CD4-positive, CD25-positive, alpha-beta regulatory T cell (primary cell): ENCODE data around the gene GALNT16. TPM values are rescaled to one million over a fixed set of nuclear protein-coding genes. Genes with fewer than 3 reads are reported as not detected.

Experiments used
- ATAC-seq, 2 donors: fragments of 150-1000 bp; cut with Tn5 transposase; one replicate each; pipeline ENCODE4 v1.10.0; 2021; ENCODE audit warnings: low read depth in 2 of 2, moderate number of reproducible peaks in 2 of 2, moderate library complexity in 1 of 2
- DNase-seq, 3 donors: peaks; one replicate each; pipeline versions ENCODE4 v3.0.0 to v3.0.0-alpha.2; 2012 to 2022; ENCODE audit warnings: mixed read lengths in 1 of 3
- H3K27ac ChIP-seq: one replicate; pipeline ENCODE4 v1.7.0; 2013; ENCODE audit warnings: mild to moderate bottlenecking, low read length; ENCODE audit not compliant: insufficient read depth, poor library complexity, severe bottlenecking
- H3K27me3 ChIP-seq: one replicate; pipeline ENCODE4 v1.7.0; 2013; ENCODE audit warnings: low read length; ENCODE audit not compliant: control insufficient read depth, insufficient read depth
- H3K36me3 ChIP-seq: one replicate; pipeline ENCODE4 v1.7.0; 2013; ENCODE audit warnings: mild to moderate bottlenecking, low read length, moderate library complexity; ENCODE audit not compliant: control insufficient read depth, insufficient read depth
- H3K4me1 ChIP-seq: 2 replicates; pipeline ENCODE4 v1.7.0; 2013; ENCODE audit warnings: mild to moderate bottlenecking, low read length; ENCODE audit not compliant: insufficient read depth, control insufficient read depth, poor library complexity, severe bottlenecking
- H3K4me3 ChIP-seq: one replicate; pipeline ENCODE4 v1.7.0; 2013; ENCODE audit warnings: low read depth, mild to moderate bottlenecking, low read length, moderate library complexity
- H3K9me3 ChIP-seq, 2 experiments: 1 replicate in 1 of 2; 2 replicates in 1 of 2; pipeline ENCODE4 v1.7.0; 2013; ENCODE audit warnings: low read length in 2 of 2, mild to moderate bottlenecking in 1 of 2, moderate library complexity in 1 of 2; ENCODE audit not compliant: control insufficient read depth in 2 of 2
- H3K27ac Mint-ChIP-seq, 3 donors: one replicate each; pipeline ENCODE4 v1.8.0; 2020 to 2022; ENCODE audit warnings: mild to moderate bottlenecking in 3 of 3, mixed read lengths in 3 of 3, moderate library complexity in 2 of 3
- H3K27me3 Mint-ChIP-seq: one replicate; pipeline ENCODE4 v1.8.0; 2022; ENCODE audit warnings: mild to moderate bottlenecking, mixed read lengths
- H3K36me3 Mint-ChIP-seq: one replicate; pipeline ENCODE4 v1.8.0; 2020; ENCODE audit warnings: mixed read lengths
- H3K4me1 Mint-ChIP-seq, 4 donors: one replicate each; pipeline ENCODE4 v1.8.0; 2020 to 2022; ENCODE audit warnings: mixed read lengths in 4 of 4, mild to moderate bottlenecking in 1 of 4
- H3K4me3 Mint-ChIP-seq, 4 donors: one replicate each; pipeline ENCODE4 v1.8.0; 2020 to 2022; ENCODE audit warnings: mild to moderate bottlenecking in 4 of 4, mixed read lengths in 4 of 4, moderate library complexity in 3 of 4
- H3K9me3 Mint-ChIP-seq, 7 donors: one replicate each; pipeline ENCODE4 v1.8.0; 2020 to 2022; ENCODE audit warnings: mixed read lengths in 7 of 7, mild to moderate bottlenecking in 3 of 7, moderate library complexity in 2 of 7
- polyA plus RNA-seq, 4 donors: library from polyadenylated mRNA; unstranded; fragments of 300-500 nt; fragmentation: Illumina TruSeq; gene quantifications; one replicate each; pipeline ENCODE4 v1.2.3, GENCODE V29; 2021
- total RNA-seq: library from RNA; stranded (reverse); gene quantifications from one replicate; pipeline ENCODE4 v1.2.3, GENCODE V29; 2022

The GALNT16 gene
- total and polyA plus RNA-seq, 5 donors from 2014 or later: 0.05 TPM; not detected in 4

- H3K4me1 Mint-ChIP-seq: peaks cover 0 to 3% (median 0%) of the 10 kb centered on the region in 4 donors
- H3K27me3 Mint-ChIP-seq: no peaks in the 10 kb centered on the region
- no peak for ATAC-seq
- no peak overlapping the region for H3K27ac Mint-ChIP-seq
- H3K36me3 Mint-ChIP-seq: peaks cover 57% of the 10 kb centered on the region
- H3K4me1 ChIP-seq: no peaks in the 10 kb centered on the region
- H3K9me3 Mint-ChIP-seq: no peaks in the 10 kb centered on the region
- DNase-seq: no peak
- no peaks in the 10 kb centered on the region for H3K27me3 ChIP-seq
- no peak overlapping the region for H3K4me3 ChIP-seq
- no peak overlapping the region for H3K27ac ChIP-seq
- no peak overlapping the region for H3K4me3 Mint-ChIP-seq
- H3K36me3 ChIP-seq: peaks cover 47% of the 10 kb centered on the region
- no peaks in the 10 kb centered on the region for H3K9me3 ChIP-seq
These were observed 25.9 kb upstream of the GALNT16 start for GRCh38 chr14:69234106-69234505.

DNA sequence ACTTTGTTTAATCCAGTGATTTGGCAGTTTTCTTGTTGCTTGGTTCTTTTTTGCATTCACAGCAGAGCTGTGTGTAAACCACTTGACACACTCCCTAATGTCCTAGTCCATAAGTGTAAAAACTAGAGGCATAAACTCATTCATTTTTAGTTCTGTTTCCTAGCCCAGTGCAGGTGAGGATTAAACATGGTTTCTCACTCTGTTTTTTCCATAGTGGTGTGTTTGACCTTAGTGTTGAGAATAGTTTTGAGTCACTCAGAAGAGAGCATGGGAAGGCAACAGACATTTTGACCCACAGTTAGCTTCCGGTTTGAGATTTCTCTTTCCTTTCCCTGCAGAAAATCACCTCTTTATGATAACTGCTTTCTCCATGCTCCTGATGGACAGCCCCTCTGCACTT is 24.2 kb upstream of the GALNT16 start:
- Mint-ChIP-seq H3K36me3 (peaks cover 59% of the 10 kb centered on the region), H3K9me3 (no peaks in the 10 kb centered on the region), H3K4me3 (no peak overlapping the region), H3K4me1 (peaks cover 0 to 3% (median 0%) of the 10 kb centered on the region in 4 donors), H3K27ac (peak overlapping the region in 1 of 3 donors; percentile 4), H3K27me3 (no peaks in the 10 kb centered on the region)
- Histone ChIP-seq H3K4me3 (no peak overlapping the region), H3K4me1 (no peaks in the 10 kb centered on the region), H3K27me3 (no peaks in the 10 kb centered on the region), H3K27ac (no peak overlapping the region), H3K9me3 (no peaks in the 10 kb centered on the region), H3K36me3 (peaks cover 49% of the 10 kb centered on the region)
- DNase-seq (no peak), ATAC-seq (no peak)

DNA sequence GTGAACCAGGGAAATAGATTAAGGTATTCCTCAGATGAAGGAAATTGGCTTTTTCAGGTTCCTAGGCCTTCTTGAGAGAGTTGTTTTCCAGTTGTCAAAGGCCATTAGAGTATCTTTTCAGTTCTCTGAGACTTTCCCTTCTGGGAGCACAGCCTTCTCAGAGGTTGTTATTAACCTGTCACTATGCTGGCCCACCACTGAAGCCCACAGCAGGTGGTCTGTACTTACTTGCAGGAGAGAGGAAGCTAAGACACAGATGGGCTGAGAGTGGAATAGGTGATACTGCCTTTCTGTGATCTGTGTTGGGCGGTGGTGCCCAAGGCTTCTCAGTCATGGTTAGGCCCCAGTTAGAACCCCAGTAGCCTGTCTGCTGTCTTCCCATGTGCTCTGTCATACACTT is 22.8 kb upstream of the GALNT16 start:
- H3K36me3 Mint-ChIP-seq: peaks cover 54% of the 10 kb centered on the region
- Histone ChIP-seq H3K27ac (no peak overlapping the region), H3K4me3 (no peak overlapping the region), H3K9me3 (no peaks in the 10 kb centered on the region), H3K36me3 (peaks cover 51% of the 10 kb centered on the region), H3K4me1 (no peaks in the 10 kb centered on the region), H3K27me3 (no peaks in the 10 kb centered on the region)
- peaks cover 0 to 3% (median 0%) of the 10 kb centered on the region in 4 donors for H3K4me1 Mint-ChIP-seq
- H3K4me3 Mint-ChIP-seq: no peak overlapping the region
- H3K27ac Mint-ChIP-seq: no peak overlapping the region
- no peaks in the 10 kb centered on the region for H3K27me3 Mint-ChIP-seq
- H3K9me3 Mint-ChIP-seq: no peaks in the 10 kb centered on the region
- DNase-seq (no peak), ATAC-seq (no peak)

DNA sequence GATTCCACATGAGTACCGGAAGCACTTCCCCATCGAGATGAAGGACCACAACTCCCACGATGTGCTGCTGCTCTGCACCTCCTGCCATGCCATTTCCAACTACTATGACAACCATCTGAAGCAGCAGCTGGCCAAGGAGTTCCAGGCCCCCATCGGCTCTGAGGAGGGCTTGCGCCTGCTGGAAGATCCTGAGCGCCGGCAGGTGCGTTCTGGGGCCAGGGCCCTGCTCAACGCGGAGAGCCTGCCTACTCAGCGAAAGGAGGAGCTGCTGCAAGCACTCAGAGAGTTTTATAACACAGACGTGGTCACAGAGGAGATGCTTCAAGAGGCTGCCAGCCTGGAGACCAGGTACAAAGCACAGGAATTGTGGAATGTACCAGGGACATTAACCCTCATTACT is 22.4 kb upstream of the GALNT16 start:
- no peaks in the 10 kb centered on the region for H3K4me1 ChIP-seq
- H3K4me3 ChIP-seq: no peak overlapping the region
- Mint-ChIP-seq H3K27me3 (no peaks in the 10 kb centered on the region), H3K36me3 (peaks cover 50% of the 10 kb centered on the region), H3K27ac (no peak overlapping the region), H3K4me1 (peaks cover 0 to 3% (median under 1%) of the 10 kb centered on the region in 4 donors), H3K9me3 (no peaks in the 10 kb centered on the region), H3K4me3 (no peak overlapping the region)
- peaks cover 51% of the 10 kb centered on the region for H3K36me3 ChIP-seq
- no peak overlapping the region for H3K27ac ChIP-seq
- H3K9me3 ChIP-seq: no peaks in the 10 kb centered on the region
- ATAC-seq (no peak), DNase-seq (no peak)
- H3K27me3 ChIP-seq: no peaks in the 10 kb centered on the region

- H3K4me1 Mint-ChIP-seq: peaks cover 0 to 6% (median 4%) of the 10 kb centered on the region in 4 donors
- no peaks in the 10 kb centered on the region for H3K27me3 ChIP-seq
- H3K27me3 Mint-ChIP-seq: no peaks in the 10 kb centered on the region
- no peaks in the 10 kb centered on the region for H3K4me1 ChIP-seq
- H3K4me3 Mint-ChIP-seq: no peak overlapping the region
- peaks cover 46% of the 10 kb centered on the region for H3K36me3 Mint-ChIP-seq
- peaks cover 51% of the 10 kb centered on the region for H3K36me3 ChIP-seq
- H3K27ac Mint-ChIP-seq: no peak overlapping the region
- H3K27ac ChIP-seq: no peak overlapping the region
- DNase-seq (no peak), ATAC-seq (no peak)
- no peaks in the 10 kb centered on the region for H3K9me3 ChIP-seq
- no peaks in the 10 kb centered on the region for H3K9me3 Mint-ChIP-seq
- no peak overlapping the region for H3K4me3 ChIP-seq
These were observed 21.1 kb upstream of the GALNT16 start for GRCh38 chr14:69238883-69239282.

GRCh38 chr14:69240527-69241173 is 19.3 kb upstream of the GALNT16 start:
- Histone ChIP-seq H3K36me3 (peaks cover 47% of the 10 kb centered on the region), H3K27me3 (no peaks in the 10 kb centered on the region), H3K4me1 (no peaks in the 10 kb centered on the region), H3K4me3 (no peak overlapping the region), H3K9me3 (no peaks in the 10 kb centered on the region), H3K27ac (no peak overlapping the region)
- Mint-ChIP-seq H3K9me3 (no peaks in the 10 kb centered on the region), H3K27me3 (no peaks in the 10 kb centered on the region), H3K27ac (no peak overlapping the region), H3K4me1 (peaks cover 0 to 6% (median 4%) of the 10 kb centered on the region in 4 donors), H3K4me3 (no peak overlapping the region), H3K36me3 (peaks cover 34% of the 10 kb centered on the region)
- DNase-seq (no peak), ATAC-seq (no peak)

DNA sequence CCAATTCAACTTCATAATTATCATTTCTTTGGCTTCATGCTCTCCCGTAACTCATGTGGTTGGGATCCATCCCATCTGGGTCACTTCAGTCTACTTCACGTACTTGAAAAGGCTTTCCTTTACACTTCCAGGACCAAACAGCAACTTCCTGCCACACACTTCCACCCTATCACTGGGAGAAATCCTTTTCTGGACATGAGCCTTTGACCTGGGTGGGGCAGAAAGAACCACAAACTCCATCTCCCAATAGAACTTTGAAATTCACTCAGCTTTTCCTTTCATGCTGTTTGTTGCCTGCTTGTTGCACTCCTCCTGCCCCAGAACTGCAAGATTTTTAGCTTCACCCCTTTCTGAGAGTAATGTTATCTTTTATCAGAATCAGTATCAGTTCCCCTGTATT is 18.4 kb upstream of the GALNT16 start:
- no peaks in the 10 kb centered on the region for H3K9me3 Mint-ChIP-seq
- peaks cover 26% of the 10 kb centered on the region for H3K36me3 Mint-ChIP-seq
- H3K27ac Mint-ChIP-seq: no peak overlapping the region
- ATAC-seq (no peak), DNase-seq (no peak)
- no peaks in the 10 kb centered on the region for H3K27me3 Mint-ChIP-seq
- Histone ChIP-seq H3K27me3 (no peaks in the 10 kb centered on the region), H3K4me3 (no peak overlapping the region), H3K27ac (no peak overlapping the region), H3K4me1 (no peaks in the 10 kb centered on the region), H3K36me3 (peaks cover 39% of the 10 kb centered on the region), H3K9me3 (no peaks in the 10 kb centered on the region)
- H3K4me3 Mint-ChIP-seq: no peak overlapping the region
- peaks cover 0 to 5% (median 3%) of the 10 kb centered on the region in 4 donors for H3K4me1 Mint-ChIP-seq
